A673 (cell line): Measurements from ENCODE around the gene RNF208. TPM values are rescaled to one million over a fixed set of nuclear protein-coding genes. Genes with fewer than 3 reads are reported as not detected.

ENCODE experiments used
- BruUV-seq: library from RNA; stranded (reverse); fragments of 400-500 nt; replicated peaks from 2 replicates; lab custom pipeline; 2021; lab: Mats Ljungman, UMichigan
- CTCF ChIA-PET: fragments of 300-600 bp; sonication (Branson Sonifier 250); formaldehyde crosslinking; loops from one replicate; lab custom pipeline; 2022; ENCODE audit warnings: antibody characterized with exemption; lab: Charles Lee
- POLR2A ChIA-PET: fragments of 300-600 bp; sonication (Branson Sonifier 250); formaldehyde crosslinking; loops from one replicate; lab custom pipeline; 2022; ENCODE audit warnings: antibody characterized with exemption; ENCODE audit not compliant: low non-redundant PET; lab: Charles Lee
- DNase-seq: peaks from one replicate; pipeline ENCODE4 v3.0.0-alpha.2; 2015; ENCODE audit warnings: low spot score
- H3K27ac ChIP-seq: fragments of 200-600 bp; sonication (generic); 2 replicates; pipeline ENCODE4 v1.5.1; 2016; ENCODE audit warnings: mixed run types, low read depth, mild to moderate bottlenecking, mixed read lengths, antibody characterized with exemption, low read length; ENCODE audit not compliant: poor library complexity, severe bottlenecking
- H3K27me3 ChIP-seq: fragments of 200-600 bp; sonication (generic); replicated peaks from 2 replicates; pipeline ENCODE4 v1.6.1; 2017; ENCODE audit warnings: mixed run types, low read depth, mild to moderate bottlenecking, mixed read lengths, antibody characterized with exemption, low read length; ENCODE audit not compliant: insufficient read depth, poor library complexity
- H3K36me3 ChIP-seq: fragments of 200-600 bp; sonication (generic); 2 replicates; pipeline ENCODE4 v1.6.1; 2016; ENCODE audit warnings: mixed run types, mild to moderate bottlenecking, mixed read lengths, antibody characterized with exemption, low read length; ENCODE audit not compliant: insufficient read depth, poor library complexity, severe bottlenecking
- H3K4me1 ChIP-seq: fragments of 200-600 bp; sonication (generic); 2 replicates; pipeline ENCODE4 v1.6.1; 2017; ENCODE audit warnings: mixed run types, mild to moderate bottlenecking, mixed read lengths, antibody characterized with exemption, low read length; ENCODE audit not compliant: insufficient read depth, poor library complexity, severe bottlenecking
- H3K4me3 ChIP-seq: fragments of 200-600 bp; sonication (generic); 2 replicates; pipeline ENCODE4 v1.5.1; 2016; ENCODE audit warnings: low read depth, mixed run types, mild to moderate bottlenecking, mixed read lengths, low read length; ENCODE audit not compliant: poor library complexity, severe bottlenecking
- H3K9me3 ChIP-seq: fragments of 200-600 bp; sonication (generic); 2 replicates; pipeline ENCODE4 v1.6.1; 2016; ENCODE audit warnings: mixed run types, low read depth, mild to moderate bottlenecking, mixed read lengths, antibody characterized with exemption, low read length; ENCODE audit not compliant: poor library complexity, severe bottlenecking
- EZH2 ChIP-seq: fragments of 200-600 bp; sonication (generic); IDR thresholded peaks from 2 replicates; pipeline ENCODE4 v1.6.1; 2017; ENCODE audit warnings: borderline replicate concordance, low read depth, mild to moderate bottlenecking, mixed read lengths, antibody characterized with exemption, low read length; ENCODE audit not compliant: poor library complexity, severe bottlenecking
- intact Hi-C: fragments of 100-400 bp; cut with micrococcal nuclease; formaldehyde crosslinking; loops from one replicate; pipeline ENCODE4 v1.10.0; 2022; ENCODE audit not compliant: unreplicated experiment
- total RNA-seq: library from RNA; stranded (reverse); gene quantifications from 2 replicates; pipeline ENCODE4 v1.2.3, GENCODE V29; 2021
- TF ChIP-seq, protein P1 (sequence below): fragments of 300-800, 200-600 bp; sonication (generic); conservative IDR thresholded peaks from 2 replicates; pipeline ENCODE4 v1.5.1; 2017; ENCODE audit warnings: low read depth, mild to moderate bottlenecking, antibody characterized with exemption, low read length, moderate library complexity, mixed read lengths

RNF208 gene
- total RNA-seq, 1 experiment from 2014 or later: 13.7 TPM

DNA sequence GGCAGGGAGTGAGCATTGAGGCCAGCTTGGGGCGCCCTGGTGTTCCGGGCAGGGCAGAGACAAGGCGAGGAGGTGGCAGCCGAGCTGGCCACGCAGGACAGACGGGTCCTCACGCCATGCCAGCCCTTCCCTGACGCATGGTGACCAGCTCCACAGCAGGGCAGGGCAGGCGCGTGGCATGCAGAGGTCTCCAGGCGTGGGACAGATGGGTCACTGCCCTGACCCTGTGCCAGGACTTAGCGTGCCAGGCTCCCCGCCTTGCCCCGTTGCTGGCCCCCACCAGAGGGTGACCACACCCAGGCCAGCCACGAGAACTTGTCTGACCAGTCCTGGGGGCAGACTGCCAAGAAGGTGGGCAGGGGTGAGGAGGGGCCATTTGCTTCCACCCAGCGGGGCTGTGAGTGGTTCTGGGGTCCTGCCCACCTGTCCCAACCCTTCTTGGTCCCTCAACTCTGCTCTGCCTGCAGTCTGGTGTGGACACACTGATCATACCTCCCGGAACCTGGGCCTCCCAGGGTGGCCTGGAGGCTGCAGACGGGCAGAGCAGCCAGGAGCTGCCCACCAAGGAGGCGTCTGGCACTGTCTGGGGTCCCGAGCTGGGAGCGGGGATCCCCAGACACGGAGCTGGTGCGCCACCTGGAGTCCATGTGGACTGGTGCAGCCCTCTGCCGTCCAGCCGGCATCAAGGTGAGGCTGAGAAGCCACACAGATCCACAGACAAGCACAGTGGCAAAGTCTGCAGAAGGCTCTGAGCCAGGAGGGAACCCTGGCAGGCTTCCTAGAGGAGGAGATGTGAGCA lies 5.2 kb upstream of the RNF208 start, which contains the start of gene RNF224:
RNF224 (plus strand) TSS at position 449 of the 799 bp plus-strand sequence. CDS start 834 bp downstream, outside the sequence.
- BruUV-seq: no TSS peak
- H3K27ac ChIP-seq: no peak within 1 kb of the TSS
- no peaks in the 10 kb centered on the region for H3K36me3 ChIP-seq
- ChIA-PET POLR2A (interaction anchor here (1.4 kb wide), 1 partner anchor 13 kb away, joined by 3 read pairs; no protein-coding TSS in a partner anchor), CTCF (interaction anchor here (0.6 to 1.8 kb wide), 5 partner anchors 9 to 181 kb away, joined by 3 to 10 read pairs (median 6); partner anchors contain the start of gene NPDC1)
- no peaks in the 10 kb centered on the region for H3K9me3 ChIP-seq
- intact Hi-C loops: loop anchor here (1.0 kb wide), 1 partner anchor 109 kb away; no protein-coding TSS in a partner anchor
- TF ChIP-seq, protein P1, sequence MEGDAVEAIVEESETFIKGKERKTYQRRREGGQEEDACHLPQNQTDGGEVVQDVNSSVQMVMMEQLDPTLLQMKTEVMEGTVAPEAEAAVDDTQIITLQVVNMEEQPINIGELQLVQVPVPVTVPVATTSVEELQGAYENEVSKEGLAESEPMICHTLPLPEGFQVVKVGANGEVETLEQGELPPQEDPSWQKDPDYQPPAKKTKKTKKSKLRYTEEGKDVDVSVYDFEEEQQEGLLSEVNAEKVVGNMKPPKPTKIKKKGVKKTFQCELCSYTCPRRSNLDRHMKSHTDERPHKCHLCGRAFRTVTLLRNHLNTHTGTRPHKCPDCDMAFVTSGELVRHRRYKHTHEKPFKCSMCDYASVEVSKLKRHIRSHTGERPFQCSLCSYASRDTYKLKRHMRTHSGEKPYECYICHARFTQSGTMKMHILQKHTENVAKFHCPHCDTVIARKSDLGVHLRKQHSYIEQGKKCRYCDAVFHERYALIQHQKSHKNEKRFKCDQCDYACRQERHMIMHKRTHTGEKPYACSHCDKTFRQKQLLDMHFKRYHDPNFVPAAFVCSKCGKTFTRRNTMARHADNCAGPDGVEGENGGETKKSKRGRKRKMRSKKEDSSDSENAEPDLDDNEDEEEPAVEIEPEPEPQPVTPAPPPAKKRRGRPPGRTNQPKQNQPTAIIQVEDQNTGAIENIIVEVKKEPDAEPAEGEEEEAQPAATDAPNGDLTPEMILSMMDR: peak; percentile 97
- TF ChIP-seq EZH2: no peak
- peaks cover 9% of the 10 kb centered on the region for H3K4me1 ChIP-seq
- no peaks in the 10 kb centered on the region for H3K27me3 ChIP-seq
- H3K4me3 ChIP-seq: no peak within 1 kb of the TSS
- DNase-seq: peak; percentile 87

GRCh38 chr9:137226338-137227053 lies 4.5 kb upstream of the RNF208 start:
- ChIA-PET CTCF (interaction anchor here (1.8 kb wide), 1 partner anchor 10 kb away, joined by 10 read pairs; no protein-coding TSS in a partner anchor), POLR2A (interaction anchor here (1.4 kb wide), 1 partner anchor 14 kb away, joined by 3 read pairs; no protein-coding TSS in a partner anchor)
- Histone ChIP-seq H3K27ac (no peak overlapping the region), H3K4me3 (no peak overlapping the region), H3K27me3 (no peaks in the 10 kb centered on the region), H3K4me1 (peaks cover 9% of the 10 kb centered on the region), H3K9me3 (no peaks in the 10 kb centered on the region), H3K36me3 (no peaks in the 10 kb centered on the region)
- TF ChIP-seq, protein P1: no peak
- DNase-seq: no peak
- BruUV-seq: no TSS peak
- intact Hi-C loops: loop anchor here (1.0 kb wide), 1 partner anchor 108 kb away; no protein-coding TSS in a partner anchor

DNA sequence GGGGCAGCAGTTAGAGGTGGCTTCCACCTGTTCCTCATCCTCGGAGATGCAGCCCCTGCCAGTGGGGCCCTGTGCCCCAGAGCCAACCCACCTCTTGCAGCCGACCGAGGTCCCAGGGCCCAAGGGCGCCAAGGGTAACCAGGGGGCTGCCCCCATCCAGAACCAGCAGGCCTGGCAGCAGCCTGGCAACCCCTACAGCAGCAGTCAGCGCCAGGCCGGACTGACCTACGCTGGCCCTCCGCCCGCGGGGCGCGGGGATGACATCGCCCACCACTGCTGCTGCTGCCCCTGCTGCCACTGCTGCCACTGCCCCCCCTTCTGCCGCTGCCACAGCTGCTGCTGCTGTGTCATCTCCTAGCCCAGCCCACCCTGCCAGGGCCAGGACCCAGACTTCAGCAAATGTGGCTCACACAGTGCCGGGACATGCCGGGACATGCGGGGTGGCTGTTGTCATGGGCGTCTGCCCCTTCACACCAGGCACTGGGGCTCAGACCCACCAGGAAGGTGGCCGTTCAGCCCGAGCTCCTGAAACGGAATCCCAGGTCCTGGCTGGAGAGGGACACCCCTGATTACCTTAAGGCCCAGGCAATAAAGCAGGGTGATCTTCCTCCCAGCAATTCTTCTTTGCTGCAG lies 3.8 kb upstream of the RNF208 start:
- TF ChIP-seq EZH2: no peak
- TF ChIP-seq, protein P1: no peak
- no peak for DNase-seq
- intact Hi-C loops: no loop called here
- Histone ChIP-seq H3K36me3 (no peaks in the 10 kb centered on the region), H3K27me3 (no peaks in the 10 kb centered on the region), H3K4me3 (no peak overlapping the region), H3K4me1 (peaks cover 9% of the 10 kb centered on the region), H3K27ac (no peak overlapping the region), H3K9me3 (no peaks in the 10 kb centered on the region)
- ChIA-PET POLR2A (no interaction called here), CTCF (interaction anchor here (0.5 kb wide), 1 partner anchor 106 kb away, joined by 3 read pairs; no protein-coding TSS in a partner anchor)
- BruUV-seq: no TSS peak
